Naive thymus-derived CD8-positive, alpha-beta T cell (primary cell): ENCODE results near the gene TRIM44. TPM values are rescaled to one million over a fixed set of nuclear protein-coding genes. Genes with fewer than 3 reads are reported as not detected.
"Not testable (repeated sequence)": the region's sequence is repeated elsewhere in the genome, so short reads cannot be mapped to it uniquely, and the experiment has no call there.

Experiments used
- ATAC-seq, 2 donors: fragments of 150-1000 bp; cut with Tn5 transposase in 1 of 2; sonication (Bioruptor Pico), chemical (Tn5 transposase) in 1 of 2; 1 replicate in 1 of 2; 2 replicates in 1 of 2; pipeline ENCODE4 v1.10.0; 2021; ENCODE audit warnings: mild to moderate bottlenecking in 2 of 2, moderate library complexity in 2 of 2
- POLR2A ChIA-PET: fragments of 350-600 bp; sonication (Branson Sonifier 250); formaldehyde crosslinking; loops from one replicate; lab custom pipeline; 2021; ENCODE audit warnings: antibody characterized with exemption; lab: Charles Lee
- DNase-seq, 10 donors: peaks; one replicate each; pipeline versions ENCODE4 v3.0.0 to v3.0.0-alpha.2; 2020 to 2022
- H3K27ac Mint-ChIP-seq, 10 donors: one replicate each; pipeline ENCODE4 v1.8.0; 2020 to 2022; ENCODE audit warnings: mild to moderate bottlenecking in 10 of 10, mixed read lengths in 10 of 10, moderate library complexity in 4 of 10, inconsistent platforms in 1 of 10
- H3K27me3 Mint-ChIP-seq, 5 donors: one replicate each; pipeline ENCODE4 v1.8.0; 2021 to 2022; ENCODE audit warnings: mixed read lengths in 5 of 5
- H3K36me3 Mint-ChIP-seq, 3 donors: one replicate each; pipeline ENCODE4 v1.8.0; 2020 to 2022; ENCODE audit warnings: mixed read lengths in 3 of 3, mild to moderate bottlenecking in 2 of 3, inconsistent platforms in 1 of 3
- H3K4me1 Mint-ChIP-seq, 4 donors: one replicate each; pipeline ENCODE4 v1.8.0; 2021 to 2022; ENCODE audit warnings: mixed read lengths in 4 of 4
- H3K4me3 Mint-ChIP-seq, 10 donors: one replicate each; pipeline ENCODE4 v1.8.0; 2020 to 2022; ENCODE audit warnings: mild to moderate bottlenecking in 10 of 10, mixed read lengths in 10 of 10, moderate library complexity in 6 of 10, inconsistent platforms in 1 of 10
- H3K9me3 Mint-ChIP-seq, 9 donors: one replicate each; pipeline ENCODE4 v1.8.0; 2020 to 2022; ENCODE audit warnings: mixed read lengths in 9 of 9, mild to moderate bottlenecking in 3 of 9, inconsistent platforms in 1 of 9, moderate library complexity in 1 of 9
- polyA plus RNA-seq, 3 donors: library from polyadenylated mRNA; unstranded; fragments of 300-500 nt; fragmentation: Illumina TruSeq; gene quantifications; one replicate each; pipeline ENCODE4 v1.2.3, GENCODE V29; 2021
- total RNA-seq, 8 experiments: library from RNA in 2 of 8; stranded (reverse) in 2 of 8; gene quantifications; one replicate each; pipeline ENCODE4 v1.2.3 and lab custom pipeline; 2021 to 2026

Gene TRIM44
- total and polyA plus RNA-seq, 5 experiments from 2014 or later: 49.5 to 73.4 (median 59.4) TPM

DNA sequence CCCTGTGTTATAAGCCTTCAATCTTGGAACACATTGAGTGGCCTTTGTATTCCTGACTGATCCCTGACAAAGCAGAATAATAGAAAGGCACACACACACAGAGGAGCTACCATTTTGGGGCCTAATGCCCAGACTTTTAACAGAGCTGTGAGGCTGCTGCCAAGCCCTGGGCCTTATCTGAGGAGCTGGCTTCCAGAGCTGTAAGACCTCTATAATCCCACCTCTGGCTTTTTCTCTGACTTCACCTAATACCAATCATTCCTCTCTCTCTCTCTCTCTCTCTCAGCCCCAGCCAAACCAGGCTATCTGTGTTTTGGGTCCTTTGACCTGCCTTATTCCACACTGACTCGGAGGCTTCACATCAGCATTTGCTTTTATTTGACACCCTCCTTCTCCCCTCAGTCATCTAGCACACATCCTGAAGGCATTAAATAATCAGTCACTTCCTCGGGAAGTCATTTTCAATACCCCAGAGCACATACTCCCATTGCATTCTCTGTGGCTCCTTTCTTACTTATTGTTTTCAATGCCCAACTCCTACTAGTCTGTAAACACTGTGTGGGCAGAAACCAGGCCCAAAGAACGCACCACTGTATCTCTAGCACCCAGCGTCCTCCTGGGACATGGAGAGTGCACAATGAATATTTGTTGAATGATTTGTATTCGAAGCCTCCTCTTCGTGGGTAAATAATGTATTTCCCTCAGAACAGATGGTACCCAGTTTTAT lies 21.2 kb upstream of the TRIM44 start:
- Mint-ChIP-seq H3K27me3 (peaks cover 0 to 16% (median 14%) of the 10 kb centered on the region in 5 donors), H3K27ac (no peak overlapping the region), H3K4me1 (peaks cover 0 to 3% (median 0%) of the 10 kb centered on the region in 4 donors), H3K36me3 (no peaks in the 10 kb centered on the region), H3K4me3 (no peak overlapping the region), H3K9me3 (peaks cover 0 to 2% (median 0%) of the 10 kb centered on the region in 9 donors)
- POLR2A ChIA-PET: no interaction called here
- no peak for ATAC-seq
- no peak for DNase-seq

DNA sequence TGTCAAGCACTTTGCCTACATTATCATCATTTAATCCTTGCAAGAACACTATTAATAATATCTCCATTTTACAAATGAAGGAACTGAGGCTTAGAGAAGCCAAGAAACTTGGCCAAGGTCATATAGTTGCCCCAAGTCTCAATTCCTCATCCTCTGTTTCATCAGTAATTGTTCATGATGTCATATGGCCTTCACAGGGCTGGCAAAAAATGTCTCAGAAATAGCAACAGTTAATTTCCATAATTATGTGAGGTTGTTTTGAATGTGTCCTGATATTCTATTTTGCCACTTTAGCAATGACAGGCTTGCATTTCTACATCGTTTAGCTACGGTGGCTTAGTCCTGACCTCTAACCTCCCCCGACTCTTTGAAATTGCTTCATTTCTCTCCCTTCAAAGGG lies 20.6 kb upstream of the TRIM44 start:
- Mint-ChIP-seq H3K27me3 (peaks cover 0 to 19% (median 13%) of the 10 kb centered on the region in 5 donors), H3K9me3 (peaks cover 0 to 2% (median 0%) of the 10 kb centered on the region in 9 donors), H3K27ac (no peak overlapping the region), H3K4me3 (no peak overlapping the region), H3K36me3 (no peaks in the 10 kb centered on the region), H3K4me1 (peaks cover 0 to 3% (median 0%) of the 10 kb centered on the region in 4 donors)
- ATAC-seq (no peak), DNase-seq (no peak)
- POLR2A ChIA-PET: no interaction called here

DNA sequence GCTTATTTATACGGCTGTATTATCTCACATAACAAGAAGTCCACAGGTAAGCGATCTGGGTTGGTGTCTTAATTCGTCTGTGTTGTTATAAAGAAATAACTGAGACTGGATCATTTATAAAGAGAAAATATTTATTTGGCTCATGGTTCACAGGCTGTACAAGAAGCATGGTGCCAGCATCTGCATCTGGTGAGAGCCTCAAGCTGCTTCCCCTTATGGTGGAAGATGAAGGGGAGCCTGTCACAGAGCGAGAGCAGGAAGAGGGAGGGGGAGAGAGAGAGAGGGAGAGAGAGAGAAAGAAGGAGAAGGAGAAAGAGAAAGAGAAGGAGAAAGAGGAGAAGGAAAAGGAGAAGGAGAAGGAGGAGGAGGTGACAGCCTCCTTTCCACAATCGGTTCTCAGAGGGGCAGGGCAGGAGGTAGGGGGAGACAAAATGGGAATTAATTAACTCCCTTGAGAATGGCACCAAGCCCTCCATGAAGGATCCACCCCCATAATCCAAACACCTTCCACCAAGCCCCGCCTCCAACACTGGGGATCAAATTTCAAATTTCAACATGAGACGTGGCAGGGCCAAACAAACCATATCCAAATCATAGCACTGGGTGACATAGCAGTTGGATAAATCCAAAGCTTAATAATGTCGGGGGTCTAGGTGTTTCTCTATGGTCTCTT lies 15.0 kb upstream of the TRIM44 start:
- POLR2A ChIA-PET: no interaction called here
- H3K9me3 Mint-ChIP-seq: peaks cover 0 to 2% (median 0%) of the 10 kb centered on the region in 9 donors
- H3K27ac Mint-ChIP-seq: no peak overlapping the region
- DNase-seq: no peak
- no peaks in the 10 kb centered on the region for H3K36me3 Mint-ChIP-seq
- ATAC-seq: no peak
- H3K27me3 Mint-ChIP-seq: peaks cover 14 to 40% (median 29%) of the 10 kb centered on the region in 5 donors
- H3K4me1 Mint-ChIP-seq: no peaks in the 10 kb centered on the region
- no peak overlapping the region for H3K4me3 Mint-ChIP-seq

DNA sequence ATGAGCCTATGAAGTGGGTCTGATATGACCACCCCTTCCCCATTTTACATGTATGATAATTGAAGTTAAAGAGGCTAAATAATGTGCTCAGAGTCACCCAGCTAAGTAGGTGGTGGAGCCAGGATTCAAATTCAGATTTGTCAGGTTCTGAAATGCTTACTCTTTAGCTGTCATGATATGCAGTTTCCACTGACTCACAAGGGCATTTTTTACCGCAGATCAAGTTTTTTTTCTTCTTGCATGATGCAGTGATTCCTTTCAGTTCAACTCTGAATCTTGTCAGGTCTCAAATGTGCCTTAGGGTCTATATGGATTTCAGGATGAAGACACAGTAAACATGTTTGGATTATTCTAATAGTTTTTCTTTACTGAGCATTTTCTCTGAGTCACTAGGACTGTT lies 12.6 kb upstream of the TRIM44 start:
- POLR2A ChIA-PET: no interaction called here
- no peak for ATAC-seq

DNA sequence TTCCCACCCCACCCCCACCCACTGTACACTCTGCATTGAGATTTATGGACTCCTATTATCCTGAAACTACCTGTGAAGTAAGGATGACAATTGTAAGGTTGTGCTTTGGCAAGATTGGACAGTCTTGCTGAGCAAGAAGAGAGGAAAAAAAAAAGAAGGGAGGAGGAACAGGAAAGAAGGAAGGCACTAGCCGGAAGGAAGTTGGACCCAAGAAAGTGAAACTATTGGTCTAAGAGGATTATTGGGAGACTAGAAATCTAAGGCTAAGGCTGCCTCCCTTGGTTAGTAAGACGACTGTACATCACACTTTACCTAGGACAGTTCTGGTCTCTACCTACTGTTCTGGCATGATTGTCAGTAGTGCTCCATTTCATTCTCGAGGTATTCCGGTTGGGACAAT lies 12.1 kb upstream of the TRIM44 start:
- Mint-ChIP-seq H3K27ac (no peak overlapping the region), H3K36me3 (no peaks in the 10 kb centered on the region), H3K27me3 (peaks cover 25 to 68% (median 39%) of the 10 kb centered on the region in 5 donors), H3K4me3 (no peak overlapping the region), H3K9me3 (peaks cover 0 to 2% (median 0%) of the 10 kb centered on the region in 9 donors), H3K4me1 (no peaks in the 10 kb centered on the region)
- POLR2A ChIA-PET: no interaction called here
- ATAC-seq: no peak
- DNase-seq: no peak

More for the DNA sequence above, 12.6 kb upstream of the TRIM44 start:
- Mint-ChIP-seq H3K36me3 (no peaks in the 10 kb centered on the region), H3K9me3 (peaks cover 0 to 2% (median 0%) of the 10 kb centered on the region in 9 donors), H3K27me3 (peaks cover 21 to 63% (median 35%) of the 10 kb centered on the region in 5 donors), H3K27ac (no peak overlapping the region), H3K4me3 (no peak overlapping the region), H3K4me1 (no peaks in the 10 kb centered on the region)
- DNase-seq: no peak

DNA sequence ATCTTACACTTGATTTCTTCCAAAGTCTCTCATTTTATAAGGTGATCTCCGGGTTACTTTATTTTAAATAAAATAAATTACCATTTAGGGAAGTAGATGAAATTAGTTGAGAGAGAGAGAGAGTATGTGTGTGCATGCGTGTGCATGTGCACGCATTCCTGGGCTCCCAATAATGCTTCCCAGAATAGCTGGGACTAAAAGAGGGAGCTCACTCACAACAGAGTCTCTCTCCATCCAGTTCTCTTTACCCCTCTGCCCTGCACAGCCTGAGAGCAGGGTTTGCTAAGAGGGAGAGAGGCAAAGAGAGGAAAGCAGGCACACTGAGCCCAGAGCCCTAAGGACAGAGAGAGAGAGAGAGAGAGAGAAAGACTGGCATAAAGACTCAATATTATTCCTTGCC lies 11.3 kb upstream of the TRIM44 start:
- Mint-ChIP-seq H3K27me3 (peaks cover 26 to 76% (median 45%) of the 10 kb centered on the region in 5 donors), H3K27ac (no peak overlapping the region), H3K4me3 (no peak overlapping the region), H3K9me3 (peaks cover 0 to under 1% (median 0%) of the 10 kb centered on the region in 9 donors), H3K4me1 (no peaks in the 10 kb centered on the region), H3K36me3 (no peaks in the 10 kb centered on the region)
- ATAC-seq (no peak), DNase-seq (no peak)
- POLR2A ChIA-PET: no interaction called here

DNA sequence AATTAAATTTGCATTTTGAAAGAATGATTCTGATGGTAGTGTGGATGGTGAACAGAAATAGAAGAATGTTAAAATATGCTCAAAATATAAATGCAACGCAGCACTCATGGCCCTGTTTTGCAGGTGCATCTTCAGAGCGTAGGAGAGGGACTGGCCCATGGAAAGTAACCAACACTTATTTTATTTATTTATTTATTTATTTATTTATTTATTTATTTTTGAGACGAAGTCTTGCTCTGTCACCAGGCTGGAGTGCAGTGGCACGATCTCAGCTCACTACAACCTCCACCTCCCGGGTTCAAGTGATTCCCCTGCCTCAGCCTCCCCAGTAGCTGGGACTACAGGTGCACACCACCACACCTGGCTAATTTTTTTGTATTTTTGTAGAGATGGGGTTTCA lies 9.8 kb upstream of the TRIM44 start:
- H3K36me3 Mint-ChIP-seq: not testable (repeated sequence)

DNA sequence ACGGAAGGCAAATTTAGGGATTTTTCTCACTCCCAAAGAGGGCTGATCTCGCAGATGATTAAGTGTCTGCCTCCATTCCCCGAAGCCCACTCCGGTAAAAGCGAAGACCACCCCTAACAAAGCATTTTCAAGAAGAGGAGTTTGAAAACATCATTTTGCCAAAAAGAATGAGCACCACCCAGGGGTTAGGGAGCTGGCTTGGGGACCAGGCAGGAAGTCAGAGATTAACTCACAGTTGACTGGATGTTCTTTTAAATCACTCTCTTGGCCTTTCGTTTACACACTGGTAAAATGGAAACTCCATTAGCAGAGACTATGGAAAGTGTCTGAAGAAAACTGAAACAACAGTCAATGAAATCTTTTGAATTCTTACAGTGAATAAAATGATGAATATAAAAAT lies 7.9 kb upstream of the TRIM44 start:
- DNase-seq (no peak), ATAC-seq (no peak)
- no peaks in the 10 kb centered on the region for H3K36me3 Mint-ChIP-seq
- H3K4me1 Mint-ChIP-seq: no peaks in the 10 kb centered on the region
- POLR2A ChIA-PET: no interaction called here
- H3K27me3 Mint-ChIP-seq: peaks cover 24 to 80% (median 44%) of the 10 kb centered on the region in 5 donors
- H3K27ac Mint-ChIP-seq: no peak overlapping the region
- no peaks in the 10 kb centered on the region for H3K9me3 Mint-ChIP-seq
- H3K4me3 Mint-ChIP-seq: no peak overlapping the region

More for the DNA sequence above, 9.8 kb upstream of the TRIM44 start:
- ATAC-seq, H3K27ac Mint-ChIP-seq, DNase-seq, H3K4me1 Mint-ChIP-seq, POLR2A ChIA-PET, H3K4me3 Mint-ChIP-seq, H3K9me3 Mint-ChIP-seq: not testable (repeated sequence)
- H3K27me3 Mint-ChIP-seq: peaks cover 25 to 79% (median 51%) of the 10 kb centered on the region in 5 donors

DNA sequence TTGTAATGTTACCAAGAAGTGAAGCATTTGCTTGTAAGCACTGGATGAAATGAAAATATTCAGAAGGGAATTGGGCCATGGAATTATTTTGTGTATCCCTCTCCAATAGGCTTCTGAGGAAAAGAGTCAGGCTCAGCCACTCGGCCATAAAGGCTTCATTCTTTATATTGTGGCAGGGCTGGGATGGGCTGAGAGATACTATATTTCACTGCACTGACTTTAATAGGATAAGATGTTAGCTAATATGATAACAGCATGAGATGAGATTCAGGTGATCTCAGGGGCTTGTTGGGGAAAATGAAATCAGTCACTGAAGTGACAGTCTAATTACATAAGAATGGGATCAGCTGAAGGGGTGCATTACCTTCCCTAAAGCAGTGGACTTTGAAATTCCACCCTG lies 7.3 kb upstream of the TRIM44 start:
- Mint-ChIP-seq H3K27ac (no peak overlapping the region), H3K4me1 (no peaks in the 10 kb centered on the region), H3K4me3 (no peak overlapping the region), H3K27me3 (peaks cover 24 to 80% (median 44%) of the 10 kb centered on the region in 5 donors), H3K36me3 (no peaks in the 10 kb centered on the region), H3K9me3 (no peaks in the 10 kb centered on the region)
- DNase-seq (no peak), ATAC-seq (no peak)
- POLR2A ChIA-PET: no interaction called here

DNA sequence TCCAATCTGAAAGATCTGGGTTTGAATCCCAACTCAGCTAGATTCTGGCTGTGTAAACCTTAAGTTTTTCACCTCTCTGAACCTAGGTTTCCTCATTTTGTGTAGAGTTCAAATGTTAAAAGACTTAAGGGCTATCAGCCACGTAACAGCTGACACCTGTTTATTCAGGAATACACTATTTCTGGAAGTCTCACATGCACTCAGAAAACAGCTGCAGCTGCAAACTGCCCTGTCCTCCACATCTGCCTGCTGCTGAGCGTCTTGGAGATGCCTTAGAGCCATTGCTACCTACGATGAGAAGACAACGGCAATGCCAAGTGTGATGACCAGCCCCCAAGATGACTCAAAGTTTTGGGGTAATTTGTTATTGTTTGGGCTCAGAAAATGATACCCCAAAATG lies 6.7 kb upstream of the TRIM44 start:
- POLR2A ChIA-PET: no interaction called here
- ATAC-seq (no peak), DNase-seq (no peak)
- H3K36me3 Mint-ChIP-seq: no peaks in the 10 kb centered on the region
- peaks cover 21 to 74% (median 40%) of the 10 kb centered on the region in 5 donors for H3K27me3 Mint-ChIP-seq
- H3K27ac Mint-ChIP-seq: no peak overlapping the region
- no peaks in the 10 kb centered on the region for H3K4me1 Mint-ChIP-seq
- no peaks in the 10 kb centered on the region for H3K9me3 Mint-ChIP-seq
- H3K4me3 Mint-ChIP-seq: no peak overlapping the region

DNA sequence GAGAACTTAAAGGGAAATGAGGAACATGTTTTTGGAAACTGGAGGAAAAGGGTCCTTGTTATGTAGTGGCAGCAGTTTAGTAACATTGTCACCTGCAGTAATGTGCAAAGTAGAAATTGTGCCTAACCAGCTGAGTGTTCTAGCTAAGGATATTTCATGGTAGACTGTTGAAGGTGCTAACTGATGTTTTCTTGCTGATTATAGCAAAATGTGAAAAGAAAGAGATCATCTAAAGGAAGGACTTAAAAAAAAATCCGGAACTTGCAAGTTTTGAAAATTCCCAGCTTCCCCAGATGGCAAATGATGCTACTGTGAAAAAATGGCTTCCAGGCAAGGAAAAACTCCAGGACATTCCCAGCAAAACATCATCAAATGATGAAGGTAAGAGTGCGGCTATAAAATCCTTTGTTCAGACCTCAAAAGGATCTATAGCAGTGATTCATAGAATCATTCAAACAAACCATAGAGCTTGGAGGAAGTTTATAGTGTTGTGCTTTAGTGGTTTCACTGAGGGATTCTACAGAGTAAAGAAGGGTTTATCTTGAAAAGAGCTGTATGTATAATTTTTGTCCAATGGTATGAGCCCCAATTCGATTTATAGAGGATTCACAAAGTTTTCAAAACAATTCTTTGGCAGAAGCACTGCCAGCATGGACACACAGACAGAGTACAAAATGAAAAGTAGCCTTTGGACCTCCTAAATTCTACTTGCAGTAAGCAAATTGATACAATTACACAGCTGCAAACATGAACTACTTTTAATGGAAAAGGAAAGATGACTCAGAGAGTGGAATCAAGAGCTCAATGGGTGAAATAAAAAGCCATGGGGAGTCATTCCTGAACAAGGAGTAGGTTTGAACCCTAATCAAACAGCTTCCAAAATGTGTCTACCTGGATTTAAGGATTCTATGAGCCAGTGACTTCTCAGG lies 4.3 kb upstream of the TRIM44 start:
- H3K4me3 Mint-ChIP-seq: no peak overlapping the region

DNA sequence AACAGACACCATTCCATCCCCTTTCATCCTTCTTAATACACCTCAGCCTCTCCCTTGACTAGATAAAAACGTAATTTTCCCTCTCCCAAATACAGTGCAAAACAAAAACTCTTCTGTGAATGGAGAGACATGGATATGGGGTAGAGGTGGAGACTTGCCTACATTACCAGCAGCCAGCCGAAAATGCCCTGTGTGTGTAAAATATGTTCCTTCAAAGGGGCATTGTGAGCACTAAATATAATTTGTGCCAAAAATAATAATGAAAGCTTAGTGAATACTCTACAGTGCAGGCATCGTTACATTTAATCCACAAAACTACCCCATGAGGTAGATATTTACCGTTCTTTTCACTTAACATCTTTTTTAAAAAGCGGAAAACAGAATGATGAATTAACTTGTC lies 1.0 kb upstream of the TRIM44 start:
- Mint-ChIP-seq H3K27me3 (peaks cover 4 to 21% (median 10%) of the 10 kb centered on the region in 5 donors), H3K27ac (peak overlapping the region; percentile 95 to 99 (median 99)), H3K4me1 (peaks cover 14 to 46% (median 43%) of the 10 kb centered on the region in 4 donors), H3K36me3 (peaks cover 20 to 31% (median 27%) of the 10 kb centered on the region in 3 donors), H3K9me3 (peaks cover 10 to 34% (median 27%) of the 10 kb centered on the region in 9 donors), H3K4me3 (peak overlapping the region; percentile 90 to 99 (median 98))
- POLR2A ChIA-PET: interaction anchor here (1.4 kb wide), 1 partner anchor 42 kb away, joined by 3 read pairs; no protein-coding TSS in a partner anchor
- no peak for ATAC-seq
- no peak for DNase-seq

More for the DNA sequence above, 4.3 kb upstream of the TRIM44 start:
- Mint-ChIP-seq H3K36me3 (peaks cover 2 to 3% (median 3%) of the 10 kb centered on the region in 3 donors), H3K4me1 (peaks cover 8 to 20% (median 17%) of the 10 kb centered on the region in 4 donors), H3K27ac (no peak overlapping the region), H3K27me3 (peaks cover 15 to 52% (median 28%) of the 10 kb centered on the region in 5 donors), H3K9me3 (peaks cover 0 to 8% (median 4%) of the 10 kb centered on the region in 9 donors)
- POLR2A ChIA-PET: no interaction called here
- ATAC-seq (no peak), DNase-seq (no peak)
